HG03521 (cell line): ENCODE data around the gene TEX29.
A peak's percentile ranks its signal among the peaks of the same experiment; 100 is the strongest.

Source experiments
- ATAC-seq: cut with Tn5 transposase; IDR thresholded peaks from one replicate; pipeline ENCODE4 v1.9.1; 2021; ENCODE audit warnings: mild to moderate bottlenecking, moderate library complexity; ENCODE audit not compliant: unreplicated experiment

The TEX29 gene

DNA sequence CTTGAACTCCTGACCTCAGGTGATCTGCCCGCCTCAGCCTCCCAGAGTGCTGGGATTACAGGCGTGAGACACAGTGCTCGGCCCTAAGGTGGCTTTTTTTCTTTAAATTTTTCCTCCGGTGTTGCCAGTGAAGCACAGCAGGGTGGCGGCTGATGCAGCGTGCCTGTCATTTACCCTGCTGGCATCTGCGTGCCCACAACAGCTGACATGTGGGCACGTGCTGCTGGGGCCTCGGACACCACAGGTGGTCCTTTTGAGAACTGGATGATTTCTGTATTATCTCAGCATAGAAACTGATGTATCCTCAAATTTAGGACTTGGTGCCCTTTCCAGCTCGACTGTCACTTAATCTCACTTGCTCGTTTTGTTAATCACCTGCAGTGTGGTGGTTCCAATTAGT, 31.2 kb upstream of the TEX29 start:
- ATAC-seq: no peak

DNA sequence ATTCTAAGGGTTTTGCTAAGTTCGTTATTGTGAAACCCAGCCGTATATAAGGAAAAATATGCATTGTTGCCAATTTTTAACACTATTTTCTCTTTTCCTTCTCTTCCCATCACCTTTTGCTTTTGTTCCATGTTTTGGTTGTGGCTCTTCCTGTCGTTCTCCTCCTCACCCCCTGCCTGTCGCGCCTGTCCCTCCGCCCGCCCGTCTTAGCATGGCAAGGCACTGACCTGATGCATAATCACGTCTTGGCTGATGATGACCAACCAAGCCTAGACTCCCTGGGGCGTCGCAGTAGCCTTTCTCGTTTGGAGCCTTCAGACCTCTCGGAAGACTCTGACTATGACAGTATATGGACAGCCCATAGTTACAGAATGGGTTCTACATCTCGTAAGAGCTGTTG, 28.5 kb upstream of the TEX29 start:
- no peak for ATAC-seq

DNA sequence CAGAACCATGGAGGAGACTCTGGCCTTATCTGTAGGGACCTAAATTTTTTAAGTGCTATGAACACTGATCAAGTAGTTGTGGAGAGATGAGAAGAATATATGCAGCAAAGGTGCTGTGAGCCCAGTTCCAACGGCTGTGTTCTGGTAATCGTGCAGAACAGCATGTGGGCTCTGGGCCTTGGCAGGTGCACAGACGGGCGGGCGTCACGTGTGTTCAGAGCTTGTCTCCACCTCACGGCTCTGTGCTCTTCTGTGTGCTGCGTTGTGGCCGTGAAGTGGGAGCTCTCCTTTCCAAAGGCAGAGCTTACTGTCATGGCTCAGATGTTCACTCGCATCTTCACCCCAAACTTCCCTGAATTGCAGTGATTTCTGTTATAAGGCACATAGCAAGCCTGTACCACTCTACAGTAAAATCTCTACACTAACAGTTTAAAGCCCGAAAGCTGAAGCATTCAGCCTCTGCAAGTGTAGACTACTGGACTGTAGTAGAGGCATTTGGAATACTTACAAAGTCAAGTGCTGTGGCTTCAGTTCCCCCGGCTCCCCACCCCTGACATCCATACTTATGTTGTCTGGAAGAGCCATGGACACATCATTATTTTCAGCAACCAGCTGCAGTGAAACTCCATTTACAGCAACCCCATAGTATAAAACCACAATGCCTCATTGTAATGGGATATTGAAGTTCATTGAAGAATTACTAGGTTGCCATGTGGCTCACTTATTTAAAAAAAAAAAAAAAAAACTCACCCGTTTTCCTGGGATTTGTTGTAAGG, 27.5 kb upstream of the TEX29 start:
- no peak for ATAC-seq

DNA sequence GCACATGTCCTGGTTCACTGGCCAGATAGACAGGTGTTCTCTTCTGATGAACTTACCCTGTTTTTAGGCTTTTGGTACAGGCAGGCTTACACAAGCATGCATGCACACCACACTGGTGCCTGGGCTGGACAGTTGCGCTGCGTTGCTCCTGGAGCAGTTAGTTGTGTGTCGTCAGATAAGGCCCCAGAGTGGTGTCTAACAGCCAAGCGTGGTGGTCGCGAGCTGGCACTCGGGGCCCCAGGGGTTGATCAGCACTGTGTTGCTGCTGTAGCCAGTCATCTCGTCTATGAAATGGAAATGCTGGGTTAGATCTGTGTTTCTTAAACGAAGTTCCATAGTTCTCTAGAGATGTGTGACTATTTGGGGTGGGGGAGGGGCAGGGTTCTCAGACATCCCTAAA, 24.6 kb upstream of the TEX29 start:
- no peak for ATAC-seq

DNA sequence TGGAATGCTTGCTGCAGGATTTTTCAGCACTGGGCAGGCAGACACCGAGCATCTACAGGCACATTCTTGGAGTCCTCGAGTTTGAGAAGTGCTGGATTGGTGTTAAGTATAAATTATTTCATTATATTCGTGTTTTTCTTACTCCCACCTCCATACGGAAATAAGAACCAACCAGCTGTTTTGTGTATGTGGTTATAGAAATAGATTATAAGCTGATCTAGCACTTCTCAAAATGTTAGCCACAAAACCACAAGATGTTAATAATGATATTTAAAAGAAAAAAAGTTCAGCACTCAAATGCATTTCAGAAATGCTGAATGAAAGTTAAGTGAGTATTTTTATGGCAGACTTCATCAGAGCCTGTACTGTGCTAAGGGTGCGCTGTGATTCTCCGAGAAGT, 24.0 kb upstream of the TEX29 start:
- ATAC-seq: no peak

DNA sequence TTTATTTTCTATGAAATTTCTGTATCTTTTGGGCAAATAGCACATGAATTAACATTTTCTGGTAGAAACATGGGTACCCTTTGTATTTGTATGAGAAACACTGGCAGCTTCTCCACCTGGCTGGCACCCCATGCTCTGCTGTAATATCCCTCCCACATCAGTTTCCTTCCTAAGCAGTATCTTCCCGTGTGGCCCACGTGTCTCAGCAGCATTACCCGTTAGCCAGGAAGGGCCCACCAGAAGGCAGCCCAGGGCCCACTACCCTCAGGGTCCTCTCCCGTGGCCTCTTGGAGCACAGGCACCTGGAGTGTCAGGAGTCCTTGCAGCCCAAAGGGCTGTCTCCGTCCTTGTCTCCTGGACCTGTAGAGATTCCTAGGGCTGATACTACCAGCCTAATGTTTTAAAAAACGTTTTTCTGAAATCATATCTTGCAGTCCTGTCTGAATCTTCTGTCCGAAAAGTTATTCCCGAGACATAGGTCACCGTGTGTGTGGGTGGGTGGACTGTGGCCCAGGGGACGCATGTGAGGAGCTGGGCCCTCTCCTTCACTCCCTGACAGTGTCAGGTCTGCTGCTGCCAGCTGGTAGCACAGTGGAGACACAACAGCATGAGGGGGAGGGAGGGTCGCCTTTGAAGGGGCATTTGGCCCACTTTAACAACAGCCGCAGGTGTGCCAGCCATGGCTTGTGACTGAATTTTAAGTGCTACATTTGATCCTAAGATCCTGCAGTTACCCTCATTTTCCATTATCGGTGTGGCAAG, 22.0 kb upstream of the TEX29 start:
- no peak for ATAC-seq

DNA sequence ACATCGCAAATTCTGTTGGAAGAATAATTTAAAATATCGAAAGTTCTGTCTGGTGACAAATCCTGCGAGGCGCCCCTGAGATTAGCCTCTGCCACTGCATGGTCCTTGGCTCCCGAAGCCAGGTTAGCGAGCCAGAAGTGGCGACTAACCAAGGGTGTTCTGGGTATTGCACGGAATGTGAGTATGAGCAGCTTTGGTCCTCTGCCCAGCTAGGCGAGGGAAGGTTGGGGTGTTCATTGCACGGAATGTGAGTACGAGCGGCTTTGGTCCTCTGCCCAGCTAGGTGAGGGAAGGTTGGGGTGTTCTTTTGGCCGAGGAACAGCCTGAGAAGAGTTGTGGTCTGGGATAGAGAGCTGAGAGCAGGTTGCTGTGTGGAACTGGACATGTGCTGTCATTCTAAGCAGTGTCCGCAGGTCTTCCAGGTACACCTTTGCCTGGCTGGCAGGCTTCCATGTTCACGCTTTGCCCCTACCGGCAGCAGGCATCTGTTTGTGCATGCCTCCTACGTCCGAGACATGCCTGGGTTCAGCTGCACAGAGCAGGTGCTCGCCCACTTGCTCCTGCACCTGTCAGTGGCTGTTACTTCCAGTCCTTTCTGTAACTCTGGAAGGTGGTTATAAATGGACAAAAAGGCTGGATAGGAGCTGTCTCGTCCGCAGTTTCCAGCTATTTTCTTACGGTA, 18.3 kb upstream of the TEX29 start:
- no peak for ATAC-seq

DNA sequence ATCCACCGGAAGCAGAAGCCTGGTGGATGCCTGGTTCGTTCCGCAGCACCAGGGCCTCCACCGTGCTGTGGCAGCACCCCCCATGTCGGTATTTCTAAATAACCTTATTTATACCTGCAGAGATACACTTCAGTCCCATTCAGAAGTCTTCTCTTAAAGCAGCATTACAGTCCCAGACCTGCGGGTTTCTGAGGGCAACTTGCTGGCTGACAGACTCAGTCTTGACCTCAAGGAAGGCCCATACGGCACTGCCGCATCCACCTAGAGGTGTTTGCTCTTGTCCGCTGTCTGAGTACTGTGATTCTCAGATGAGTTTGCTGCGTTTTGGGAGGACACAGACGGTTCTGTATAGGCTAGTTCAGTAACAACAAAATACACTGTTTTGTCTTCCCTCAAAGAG, 16.9 kb upstream of the TEX29 start:
- ATAC-seq: no peak

DNA sequence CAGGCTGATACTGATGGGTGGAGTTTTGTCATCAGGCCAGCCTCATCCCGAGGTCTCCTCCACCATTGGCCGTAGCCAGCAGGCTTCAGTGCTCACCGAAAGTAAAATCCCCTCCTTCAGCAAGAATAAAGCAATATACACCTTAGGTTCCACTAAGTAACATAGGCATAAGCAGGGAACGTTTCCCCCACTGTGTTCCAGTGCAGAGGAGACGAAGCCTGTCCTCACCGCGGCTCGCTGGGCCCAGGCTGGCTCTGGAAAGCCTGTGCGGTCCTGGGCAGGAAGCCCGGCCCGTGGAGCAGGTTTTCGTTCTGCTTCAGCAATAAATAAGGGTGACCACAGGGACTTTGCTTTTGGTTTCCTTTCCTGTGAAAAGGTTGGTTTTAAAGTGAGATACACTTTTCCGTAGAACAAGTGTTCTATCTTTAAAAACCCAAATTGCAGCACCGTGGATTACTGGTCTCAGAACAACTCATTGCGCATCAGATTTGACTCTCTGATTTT, 16.3 kb upstream of the TEX29 start:
- ATAC-seq: peak; percentile 93

DNA sequence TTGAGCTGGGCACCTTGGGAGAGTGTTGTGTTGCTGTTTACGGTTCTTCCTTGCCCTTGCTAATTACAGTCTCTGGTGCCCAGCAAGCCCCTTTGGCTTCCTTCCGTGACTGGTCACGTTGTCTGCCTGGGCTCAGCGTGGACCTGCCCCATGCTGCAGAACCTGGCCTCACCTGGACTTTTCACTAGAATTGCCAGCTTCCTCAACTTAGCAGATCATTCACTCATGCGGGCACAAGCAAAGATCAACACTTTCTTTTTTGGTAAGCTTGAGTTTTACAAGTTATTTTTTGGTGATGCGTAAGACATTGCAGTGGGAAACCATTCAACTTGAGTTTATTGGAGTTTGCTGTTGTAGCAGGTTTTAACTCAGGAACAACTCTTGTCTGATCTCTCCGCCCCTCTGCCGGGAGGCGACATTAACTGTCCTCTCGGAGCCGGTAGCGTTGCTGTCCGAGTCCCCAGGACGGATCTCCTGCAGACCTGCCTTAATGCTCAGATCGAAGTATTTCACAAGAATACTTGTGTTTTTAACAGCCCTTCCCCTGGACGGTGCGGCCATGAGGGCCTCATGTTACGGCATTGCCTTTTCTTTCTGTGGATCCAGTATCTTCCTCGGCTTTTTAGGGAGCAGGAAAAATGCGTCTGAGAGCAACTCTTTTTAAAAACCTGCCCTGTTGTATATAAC, 15.7 kb upstream of the TEX29 start:
- peak; percentile 36 for ATAC-seq

DNA sequence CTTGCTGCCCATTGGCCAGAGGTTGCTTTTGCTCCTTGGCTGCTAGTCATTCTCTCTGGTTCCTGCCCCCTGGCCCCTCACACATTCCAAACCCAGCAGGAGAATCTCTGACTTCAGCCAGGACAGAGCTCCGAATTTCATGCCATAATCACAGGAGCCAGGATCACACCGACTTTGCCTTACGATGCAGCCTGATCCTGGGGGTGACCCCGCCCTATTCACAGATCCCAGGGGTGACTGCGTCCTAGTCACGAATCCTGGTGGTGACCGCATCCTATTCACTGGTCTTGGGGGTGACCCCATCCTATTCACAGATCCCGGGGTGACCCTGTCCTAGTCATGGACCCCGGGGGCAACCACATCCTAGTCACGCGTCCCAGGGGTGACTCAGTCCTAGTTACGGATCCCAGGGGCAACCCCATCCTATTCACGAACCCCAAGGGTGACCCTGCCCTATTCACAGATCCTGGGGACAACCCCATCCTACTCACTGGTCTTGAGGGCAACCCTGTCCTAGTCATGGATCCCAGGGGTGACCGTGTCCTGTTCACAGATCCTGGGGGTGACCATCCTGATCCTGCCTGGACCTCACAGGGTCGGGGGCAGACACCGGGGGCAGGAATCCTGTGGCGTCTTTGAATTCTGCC, 7.4 kb upstream of the TEX29 start:
- no peak for ATAC-seq

DNA sequence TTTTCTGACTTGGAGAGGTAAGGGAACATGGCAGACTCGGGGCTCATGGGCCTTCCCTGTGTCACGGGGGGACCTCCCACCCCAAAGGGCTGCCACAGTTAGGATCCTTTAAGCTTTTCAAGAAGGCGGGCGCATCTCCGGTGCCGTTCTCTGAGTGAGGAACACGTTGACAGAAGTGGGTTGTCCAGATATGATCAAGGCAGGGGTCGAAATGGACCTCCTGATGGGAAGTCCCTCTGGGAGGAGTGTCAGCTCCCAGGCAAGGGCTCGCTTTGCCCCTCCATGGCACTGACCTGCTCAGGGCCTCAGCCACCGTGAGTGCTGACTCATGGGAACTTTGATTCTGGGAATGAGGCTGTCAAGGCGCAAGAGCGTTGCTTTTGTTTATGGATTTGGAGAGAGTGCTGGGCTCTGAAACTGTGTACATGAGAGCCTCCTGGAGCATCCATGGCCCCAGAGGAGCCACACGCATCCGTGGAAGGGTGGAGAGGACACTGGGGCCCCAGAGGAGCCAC, 6.5 kb upstream of the TEX29 start:
- ATAC-seq: no peak

DNA sequence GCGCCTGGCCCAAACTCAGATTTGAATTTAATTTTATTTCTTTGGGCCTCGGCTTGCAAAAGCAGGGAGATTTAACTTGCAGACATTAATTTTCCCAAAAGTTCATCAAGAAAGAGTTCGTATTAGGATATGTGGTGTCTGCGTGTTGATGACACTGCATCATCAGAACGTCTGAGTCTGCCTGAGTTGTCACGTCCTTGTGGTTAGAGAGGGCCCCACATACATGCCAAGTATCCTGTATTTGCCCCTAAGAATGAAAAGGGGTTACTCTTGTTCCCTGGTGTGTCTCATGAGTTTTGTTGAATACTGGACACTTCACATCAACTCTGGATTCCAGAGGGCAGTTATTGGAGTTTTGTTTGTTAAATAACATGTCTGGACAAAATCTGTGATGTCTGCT, 5.6 kb upstream of the TEX29 start:
- ATAC-seq: no peak

DNA sequence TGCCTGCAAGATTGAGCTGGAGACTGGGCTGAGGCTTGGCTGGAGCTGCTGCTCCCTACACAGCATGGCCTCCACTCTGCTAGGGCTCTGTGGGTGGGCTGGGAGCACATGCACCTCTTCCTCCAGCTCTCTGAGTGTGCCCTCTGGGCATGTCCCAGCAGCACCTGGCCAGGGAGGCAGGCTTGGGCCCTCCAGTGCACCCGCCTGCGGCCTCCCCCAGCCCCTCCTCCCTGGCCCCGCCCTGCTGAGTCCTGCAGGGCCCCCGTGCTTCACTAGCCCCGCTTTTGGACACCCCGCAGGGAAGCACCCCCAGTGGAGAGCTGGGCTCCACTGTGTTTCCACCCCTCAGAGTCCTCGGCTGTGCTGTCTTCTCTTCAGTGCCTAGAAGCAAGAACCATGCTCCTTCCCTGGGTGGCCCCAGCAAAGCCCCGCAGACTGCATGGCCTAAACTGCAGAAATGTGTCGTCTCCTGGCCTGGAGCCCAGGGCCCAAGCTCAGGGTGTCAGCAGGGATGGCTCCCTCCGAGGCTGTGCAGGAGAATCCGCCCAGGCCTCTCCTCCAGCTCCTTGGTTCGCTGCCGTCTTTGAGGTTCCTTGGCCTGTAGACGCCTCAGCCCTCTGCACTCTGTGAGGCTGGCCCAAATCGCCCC, 5.0 kb upstream of the TEX29 start:
- no peak for ATAC-seq

DNA sequence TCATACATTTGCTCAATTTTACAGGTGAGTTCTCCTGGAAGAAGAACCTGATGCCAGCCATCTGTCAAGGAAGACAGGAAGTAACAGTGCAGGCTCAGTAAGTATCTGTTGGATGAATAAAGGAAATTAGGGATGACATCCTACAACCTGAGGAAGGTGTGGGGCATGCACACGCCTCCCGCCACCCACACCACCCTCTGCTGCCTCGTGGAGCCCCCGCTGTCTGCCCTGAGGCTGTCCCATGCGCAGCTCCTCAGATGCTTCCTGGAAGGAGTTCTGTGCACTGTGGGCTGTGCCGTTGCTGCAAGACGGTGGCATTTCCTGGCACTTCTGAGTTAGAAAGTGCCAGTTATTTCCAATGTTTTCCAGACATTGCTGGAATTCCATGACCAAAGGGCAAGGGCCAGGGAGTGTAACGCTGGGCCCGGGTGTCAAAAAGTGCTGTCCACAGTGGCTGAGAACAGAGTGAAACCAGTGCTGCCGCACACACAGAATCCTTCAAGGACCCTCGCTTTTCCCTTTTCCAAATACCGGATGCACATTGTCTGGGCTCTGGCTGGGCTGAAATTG, 4.2 kb upstream of the TEX29 start:
- ATAC-seq: no peak

DNA sequence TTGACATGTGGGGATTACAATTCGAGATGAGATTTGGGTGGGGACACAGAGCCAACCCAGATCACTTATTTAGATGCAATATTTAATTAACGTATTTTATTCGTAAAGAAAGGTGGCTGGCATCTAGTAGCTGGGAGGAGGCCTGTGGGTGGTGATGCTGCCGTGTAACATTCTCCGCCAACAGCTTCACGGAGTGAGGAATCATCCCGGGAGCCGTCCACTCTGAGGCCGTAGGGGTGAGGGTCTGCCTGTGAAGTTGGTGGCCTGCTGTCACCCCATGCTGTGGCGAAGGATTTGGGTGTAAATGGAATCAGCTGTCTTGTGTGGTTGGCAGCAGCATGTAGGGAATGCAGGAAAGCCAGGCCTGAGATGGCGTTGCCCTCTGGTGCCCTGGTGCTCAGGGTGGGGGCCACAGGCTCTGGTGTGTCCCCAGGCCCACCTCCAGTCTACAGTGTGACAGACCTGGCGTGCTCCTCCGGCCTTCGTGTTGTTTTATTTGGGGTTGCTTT, 3.3 kb upstream of the TEX29 start:
- no peak for ATAC-seq

DNA sequence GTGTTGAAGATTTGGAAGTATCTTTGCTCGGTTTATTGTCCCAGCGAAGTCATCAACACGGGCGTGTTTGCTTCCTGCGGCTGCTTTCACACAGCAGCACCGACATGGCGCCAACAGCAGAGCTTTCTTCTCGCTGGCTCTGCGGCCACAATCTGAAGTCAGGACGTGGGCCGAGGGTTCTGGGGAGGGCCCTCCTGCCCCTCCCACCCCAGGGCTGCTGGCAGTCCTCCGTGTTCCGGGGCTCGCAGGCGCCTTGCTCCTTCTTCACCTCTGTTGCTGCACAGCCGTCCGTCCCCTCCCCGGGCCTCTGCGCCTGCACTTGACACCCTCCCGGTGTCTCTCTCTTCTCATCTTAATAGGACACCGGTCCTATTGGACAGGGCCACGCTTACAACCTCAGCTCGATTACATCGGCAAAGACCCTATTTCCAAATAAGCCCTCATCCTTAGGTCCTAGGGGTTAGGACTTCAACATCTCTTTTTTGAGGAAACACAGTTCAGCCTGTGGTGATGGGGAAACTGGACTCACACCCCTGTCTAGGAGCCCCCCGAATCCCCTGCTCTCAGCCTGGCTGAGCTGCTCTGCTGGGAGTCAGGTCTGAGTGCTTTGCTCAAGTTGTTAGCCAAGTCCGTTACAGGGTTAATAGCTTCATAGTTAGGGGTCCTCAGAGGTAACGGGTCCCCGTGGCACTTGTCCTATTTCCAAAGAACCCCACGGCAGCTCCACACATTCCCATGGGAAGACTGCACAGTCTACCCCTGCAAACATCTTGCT, 2.7 kb upstream of the TEX29 start:
- no peak for ATAC-seq

DNA sequence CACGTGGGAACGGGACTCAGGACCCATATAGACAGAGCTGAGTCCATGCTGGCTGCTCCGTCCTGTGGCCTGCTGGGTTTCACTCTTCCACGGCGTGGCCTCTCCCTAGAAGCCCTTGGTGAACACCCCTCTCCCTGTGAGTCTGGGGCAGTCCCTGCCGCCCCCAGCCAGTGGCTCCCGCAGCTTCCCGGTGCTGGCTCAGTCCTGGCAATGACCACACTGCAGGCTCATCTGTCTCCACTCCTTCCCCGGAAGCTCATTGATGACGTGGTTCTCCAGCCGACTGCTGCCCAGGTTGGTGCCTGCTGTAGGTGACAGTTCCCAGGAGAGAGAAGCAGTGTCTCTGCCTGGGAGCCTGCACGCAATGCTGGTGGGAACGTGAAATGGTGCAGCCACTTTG, 2.1 kb upstream of the TEX29 start:
- ATAC-seq: no peak

DNA sequence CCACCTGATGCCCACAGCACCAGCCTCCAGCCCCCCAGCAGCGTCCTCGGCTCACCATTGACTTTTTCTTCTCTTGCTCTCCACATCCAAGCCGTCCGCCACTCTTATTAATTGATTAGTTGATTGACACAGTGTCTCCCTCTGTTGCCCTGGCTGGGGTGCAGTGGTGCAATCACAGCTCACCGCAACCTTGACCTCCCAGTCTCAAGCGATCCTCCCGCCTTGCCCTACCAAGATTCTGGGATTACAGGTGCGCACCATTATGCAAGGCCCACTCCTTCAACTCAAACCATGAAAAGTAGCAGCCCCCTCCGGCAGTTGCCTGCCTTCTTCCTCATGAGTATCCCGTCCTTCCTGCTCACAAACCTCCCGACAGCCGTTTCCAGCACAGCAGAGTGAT, 921 bp upstream of the TEX29 start:
- no peak for ATAC-seq
